B cell (primary cell): ENCODE data around the gene APBA2. TPM values are rescaled to one million over a fixed set of nuclear protein-coding genes. Genes with fewer than 3 reads are reported as not detected.

ENCODE experiments used
- ATAC-seq: fragments of 200-7000 bp; cut with Tn5 transposase; one replicate; pipeline ENCODE4 v1.10.0; 2021; ENCODE audit warnings: low read depth, mild to moderate bottlenecking, moderate number of reproducible peaks, moderate library complexity
- CTCF ChIA-PET: fragments of 350-600 bp; sonication (Branson Sonifier 250); formaldehyde crosslinking; loops from one replicate; lab custom pipeline; 2021; ENCODE audit warnings: antibody characterized with exemption, inconsistent platforms; lab: Charles Lee
- POLR2A ChIA-PET: fragments of 350-600 bp; sonication (Branson Sonifier 250); formaldehyde crosslinking; loops from one replicate; lab custom pipeline; 2021; ENCODE audit warnings: antibody characterized with exemption; lab: Charles Lee
- DNase-seq: peaks from one replicate; pipeline ENCODE4 v3.0.0; 2013
- H2AFZ ChIP-seq: 2 replicates; pipeline ENCODE4 v1.6.1; 2012; ENCODE audit warnings: mild to moderate bottlenecking, low read depth, low read length; ENCODE audit not compliant: insufficient read depth, poor library complexity, severe bottlenecking
- H3K27ac ChIP-seq, 2 donors: 1 replicate in 1 of 2; 2 replicates in 1 of 2; pipeline ENCODE4 v1.5.1; 2012 to 2013; ENCODE audit warnings: low read length in 2 of 2, mild to moderate bottlenecking in 2 of 2, moderate library complexity in 1 of 2
- H3K27me3 ChIP-seq, 4 experiments: fragments of 200-600 bp in 1 of 4; sonication (generic) in 1 of 4; replicated peaks in 1 of 4; 1 replicate in 2 of 4; 2 replicates in 2 of 4; pipeline versions ENCODE4 v1.6.1 to v1.7.0; 2013 to 2016; ENCODE audit warnings: low read length in 3 of 4, mild to moderate bottlenecking in 2 of 4, mixed read lengths in 1 of 4, moderate library complexity in 1 of 4; ENCODE audit not compliant: insufficient read depth in 4 of 4, control insufficient read depth in 3 of 4; ENCODE audit errors: control extremely low read depth in 1 of 4
- H3K36me3 ChIP-seq, 2 experiments: replicated peaks in 1 of 2; 1 replicate in 1 of 2; 2 replicates in 1 of 2; pipeline versions ENCODE4 v1.6.1 to v1.7.1; 2013; ENCODE audit warnings: low read length in 1 of 2; ENCODE audit not compliant: insufficient read depth in 2 of 2, control insufficient read depth in 1 of 2; ENCODE audit errors: control extremely low read depth in 1 of 2, extremely low read depth in 1 of 2
- H3K4me1 ChIP-seq, 2 donors: fragments of 200-600 bp in 1 of 2; sonication (generic) in 1 of 2; 1 replicate in 1 of 2; 2 replicates in 1 of 2; pipeline versions ENCODE4 v1.5.1 to v1.6.1; 2013 to 2017; ENCODE audit warnings: low read length in 2 of 2; ENCODE audit not compliant: control insufficient read depth in 2 of 2, insufficient read depth in 2 of 2
- H3K4me2 ChIP-seq: replicated peaks from 2 replicates; pipeline ENCODE3; 2012; ENCODE audit warnings: mild to moderate bottlenecking, low read depth, low read length; ENCODE audit not compliant: poor library complexity, severe bottlenecking
- H3K4me3 ChIP-seq, 5 experiments: fragments of 200-600 bp in 1 of 5; sonication (generic) in 1 of 5; 1 replicate in 3 of 5; 2 replicates in 2 of 5; pipeline versions ENCODE4 v1.5.1 to v1.7.0; 2011 to 2016; ENCODE audit warnings: low read length in 4 of 5, mild to moderate bottlenecking in 4 of 5, low read depth in 2 of 5, control low read depth in 1 of 5, moderate library complexity in 1 of 5; ENCODE audit not compliant: insufficient read depth in 1 of 5; ENCODE audit errors: control extremely low read depth in 1 of 5, extremely low read depth in 1 of 5
- H3K79me2 ChIP-seq: fragments of 200-600 bp; sonication (generic); one replicate; pipeline ENCODE4 v1.6.0; 2016; ENCODE audit warnings: low read length; ENCODE audit not compliant: control insufficient read depth, insufficient read depth
- H3K9ac ChIP-seq: fragments of 200-600 bp; sonication (generic); 2 replicates; pipeline ENCODE4 v1.6.1; 2017; ENCODE audit warnings: mild to moderate bottlenecking, low read length, moderate library complexity
- H3K9me3 ChIP-seq, 3 donors: one replicate each; pipeline versions ENCODE4 v1.6.1 to v1.7.1; 2013; ENCODE audit warnings: low read length in 2 of 3; ENCODE audit not compliant: control insufficient read depth in 2 of 3, insufficient read depth in 1 of 3; ENCODE audit errors: control extremely low read depth in 1 of 3
- H4K20me1 ChIP-seq: 2 replicates; pipeline ENCODE4 v1.6.0; 2012; ENCODE audit warnings: mild to moderate bottlenecking, low read length; ENCODE audit not compliant: insufficient read depth, control insufficient read depth, poor library complexity, severe bottlenecking
- H3K27ac Mint-ChIP-seq: one replicate; pipeline ENCODE4 v1.8.0; 2021; ENCODE audit warnings: mixed read lengths
- H3K27me3 Mint-ChIP-seq: one replicate; pipeline ENCODE4 v1.8.0; 2021; ENCODE audit warnings: mixed read lengths
- H3K4me1 Mint-ChIP-seq: one replicate; pipeline ENCODE4 v1.8.0; 2021; ENCODE audit warnings: mixed read lengths
- H3K4me3 Mint-ChIP-seq: one replicate; pipeline ENCODE4 v1.8.0; 2021; ENCODE audit warnings: mixed read lengths
- H3K9me3 Mint-ChIP-seq: one replicate; pipeline ENCODE4 v1.8.0; 2022; ENCODE audit warnings: mixed read lengths; ENCODE audit not compliant: insufficient read depth
- EZH2 ChIP-seq: IDR thresholded peaks from 2 replicates; pipeline ENCODE4 v1.6.1; 2012; ENCODE audit warnings: borderline replicate concordance, low read depth, mild to moderate bottlenecking, moderate library complexity, low read length; ENCODE audit not compliant: insufficient read depth, poor library complexity, severe bottlenecking
- WGBS: methylation state at CpG from one replicate; pipeline ENCODE4 v1.1.5; 2013; ENCODE audit warnings: missing lambda C conversion rate; ENCODE audit not compliant: insufficient coverage; 5-methylcytosine and 5-hydroxymethylcytosine counted together
- intact Hi-C: fragments of 100-400 bp; cut with micrococcal nuclease; formaldehyde crosslinking; loops from one replicate; pipeline ENCODE4 v1.10.0; 2022
- polyA plus RNA-seq: library from polyadenylated mRNA; depleted of rRNA; stranded (reverse); fragments of >200 nt; gene quantifications from 2 replicates; pipeline ENCODE4 v1.2.3, GENCODE V29; 2012
- total RNA-seq, 2 donors: library from RNA; stranded (reverse); fragments of 120-200 nt in 1 of 2; gene quantifications; 1 replicate in 1 of 2; 2 replicates in 1 of 2; pipeline versions ENCODE4 v1.2.3 to v1.2.4, GENCODE V29; 2013 to 2022
- TF ChIP-seq, protein P1 (sequence below): fragments of 200-600 bp; IDR thresholded peaks from one replicate; pipeline ENCODE4 v1.8.0; 2022; ENCODE audit warnings: antibody characterized with exemption, mild to moderate bottlenecking

APBA2 gene
- total and polyA plus RNA-seq, 2 donors (not counting 1 experiment from before 2014, with no cell fraction given) = 0.19 TPM; not detected in 1

DNA sequence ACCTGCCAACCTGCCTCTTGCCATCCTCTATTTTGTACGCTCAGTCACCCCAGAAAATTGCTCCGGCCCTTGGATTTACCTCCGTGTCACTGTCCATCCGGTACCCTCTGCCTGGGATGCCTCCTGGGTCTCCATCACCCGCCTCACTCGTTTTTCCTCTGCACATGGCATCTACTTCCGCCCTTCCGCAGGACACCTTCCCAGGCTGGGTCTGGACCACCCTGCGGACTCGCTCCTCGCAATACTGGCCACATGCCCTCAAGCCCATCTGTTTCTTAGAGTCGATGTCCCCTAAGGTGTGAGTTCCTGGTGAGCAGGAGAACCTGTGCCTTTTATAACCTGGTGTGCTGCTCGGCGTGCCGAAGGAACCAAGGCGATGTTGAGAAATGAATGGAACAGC lies 58.5 kb downstream of the APBA2 start:
- no peak overlapping the region for H3K27ac Mint-ChIP-seq
- no peak overlapping the region for H3K4me3 Mint-ChIP-seq
- POLR2A ChIA-PET = no interaction called here

DNA sequence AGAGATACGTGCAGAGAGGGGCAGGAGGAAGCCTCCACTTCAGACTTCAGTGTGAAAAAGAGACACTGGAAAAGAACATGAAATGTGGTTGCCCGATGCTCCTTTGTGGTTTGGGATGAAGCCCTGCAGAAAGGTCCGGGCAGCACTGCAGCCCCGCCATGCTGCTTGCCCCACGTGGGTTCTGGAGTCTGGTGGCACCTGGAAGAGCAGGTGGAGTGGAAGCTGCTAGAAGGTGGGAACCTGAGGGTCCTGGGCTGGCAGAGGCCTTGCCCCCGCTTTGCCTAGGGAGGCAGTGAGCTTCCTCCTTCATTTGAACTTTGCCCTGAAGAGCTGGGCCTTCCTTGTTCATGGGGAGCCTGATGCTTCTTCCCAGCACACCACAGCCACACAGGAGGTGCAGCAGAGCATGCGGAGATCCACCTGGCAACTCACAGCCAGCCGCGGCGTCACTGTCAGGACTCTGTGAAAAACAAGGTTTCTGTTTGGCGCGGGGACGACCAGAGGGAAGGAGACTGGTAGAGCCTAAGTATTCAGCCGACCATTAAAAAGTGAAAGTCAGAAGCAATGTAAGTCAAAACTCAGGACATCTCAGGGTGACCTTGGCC lies 59.0 kb downstream of the APBA2 start:
- H3K27me3 ChIP-seq = no peaks in the 10 kb centered on the region
- H3K36me3 ChIP-seq = no peaks in the 10 kb centered on the region
- Mint-ChIP-seq H3K9me3 (no peaks in the 10 kb centered on the region), H3K27ac (no peak overlapping the region), H3K4me1 (no peaks in the 10 kb centered on the region), H3K27me3 (peaks cover under 1% of the 10 kb centered on the region), H3K4me3 (no peak overlapping the region)
- no peak overlapping the region for H2AFZ ChIP-seq
- no peak overlapping the region for H3K4me3 ChIP-seq
- TF ChIP-seq, protein P1, sequence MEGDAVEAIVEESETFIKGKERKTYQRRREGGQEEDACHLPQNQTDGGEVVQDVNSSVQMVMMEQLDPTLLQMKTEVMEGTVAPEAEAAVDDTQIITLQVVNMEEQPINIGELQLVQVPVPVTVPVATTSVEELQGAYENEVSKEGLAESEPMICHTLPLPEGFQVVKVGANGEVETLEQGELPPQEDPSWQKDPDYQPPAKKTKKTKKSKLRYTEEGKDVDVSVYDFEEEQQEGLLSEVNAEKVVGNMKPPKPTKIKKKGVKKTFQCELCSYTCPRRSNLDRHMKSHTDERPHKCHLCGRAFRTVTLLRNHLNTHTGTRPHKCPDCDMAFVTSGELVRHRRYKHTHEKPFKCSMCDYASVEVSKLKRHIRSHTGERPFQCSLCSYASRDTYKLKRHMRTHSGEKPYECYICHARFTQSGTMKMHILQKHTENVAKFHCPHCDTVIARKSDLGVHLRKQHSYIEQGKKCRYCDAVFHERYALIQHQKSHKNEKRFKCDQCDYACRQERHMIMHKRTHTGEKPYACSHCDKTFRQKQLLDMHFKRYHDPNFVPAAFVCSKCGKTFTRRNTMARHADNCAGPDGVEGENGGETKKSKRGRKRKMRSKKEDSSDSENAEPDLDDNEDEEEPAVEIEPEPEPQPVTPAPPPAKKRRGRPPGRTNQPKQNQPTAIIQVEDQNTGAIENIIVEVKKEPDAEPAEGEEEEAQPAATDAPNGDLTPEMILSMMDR = no peak
- TF ChIP-seq EZH2 = no peak
- no peak overlapping the region for H3K27ac ChIP-seq
- H3K9ac ChIP-seq = no peak overlapping the region
- ChIA-PET POLR2A (no interaction called here), CTCF (no interaction called here)
- WGBS = 82% methylated on average over 14 of the region's 14 CpGs
- intact Hi-C loops = no loop called here
- H3K4me1 ChIP-seq = no peaks in the 10 kb centered on the region
- H3K9me3 ChIP-seq = peaks cover 0 to 10% (median 0%) of the 10 kb centered on the region in 3 donors
- no peak overlapping the region for H3K4me2 ChIP-seq
- DNase-seq (no peak), ATAC-seq (no peak)
- no peaks in the 10 kb centered on the region for H4K20me1 ChIP-seq
- H3K79me2 ChIP-seq = no peaks in the 10 kb centered on the region

More for the DNA sequence above, 58.5 kb downstream of the APBA2 start:
- Histone ChIP-seq H4K20me1 (no peaks in the 10 kb centered on the region), H3K79me2 (no peaks in the 10 kb centered on the region), H3K4me3 (no peak overlapping the region), H3K36me3 (no peaks in the 10 kb centered on the region), H2AFZ (no peak overlapping the region), H3K4me1 (no peaks in the 10 kb centered on the region), H3K4me2 (no peak overlapping the region), H3K9me3 (peaks cover 0 to 10% (median 0%) of the 10 kb centered on the region in 3 donors), H3K9ac (no peak overlapping the region), H3K27me3 (no peaks in the 10 kb centered on the region), H3K27ac (no peak overlapping the region)
- 91% methylated on average over 16 of the region's 16 CpGs for WGBS
- Mint-ChIP-seq H3K27me3 (no peaks in the 10 kb centered on the region), H3K4me1 (no peaks in the 10 kb centered on the region), H3K9me3 (no peaks in the 10 kb centered on the region)
- no peak for DNase-seq
- intact Hi-C loops = no loop called here
- TF ChIP-seq, protein P1 = no peak
- no peak for TF ChIP-seq EZH2
- ATAC-seq = no peak
- CTCF ChIA-PET = no interaction called here
